ENCODE data around the gene CHAT.

GRCh38 chr10:49621561-49621960 is 7.7 kb downstream of the CHAT start:
- TF ChIP-seq CTCF (IDR thresholded peaks at IDR 0.05), result no peak
- no peak for TF ChIP-seq POLR2A (IDR thresholded peaks at IDR 0.05)

Data from body of pancreas (tissue), 4 donors.